NCI-H1105 treated with DMSO at 0.1 percent for 48 hours (cell line): ENCODE data around the gene FOXK2.
"Not testable (repeated sequence)": the region's sequence is repeated elsewhere in the genome, so short reads cannot be mapped to it uniquely, and the experiment has no call there.

Source experiments
- DNase-seq: peaks from one replicate; lab custom pipeline; 2025; lab: John Stamatoyannopoulos, UW

The FOXK2 gene

DNA sequence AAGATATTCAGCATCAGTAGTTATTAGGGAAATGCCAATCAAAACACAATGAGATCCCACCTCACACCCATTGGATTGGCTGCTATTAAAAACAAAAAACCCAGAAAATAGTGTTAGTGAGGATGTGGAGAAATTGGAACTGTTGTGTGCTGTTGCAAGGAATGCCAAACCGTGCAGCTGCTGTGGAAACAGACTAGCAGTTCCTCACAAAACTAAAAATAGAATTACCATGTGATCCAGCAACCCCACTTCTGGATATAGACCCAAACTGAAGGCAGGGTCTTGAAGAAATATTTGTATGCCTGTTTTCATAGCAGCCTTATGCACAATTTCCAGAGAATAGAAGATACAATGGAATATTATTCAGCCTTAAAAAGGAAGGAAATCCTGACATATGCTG lies 46.0 kb downstream of the FOXK2 start:
- DNase-seq, result no peak

DNA sequence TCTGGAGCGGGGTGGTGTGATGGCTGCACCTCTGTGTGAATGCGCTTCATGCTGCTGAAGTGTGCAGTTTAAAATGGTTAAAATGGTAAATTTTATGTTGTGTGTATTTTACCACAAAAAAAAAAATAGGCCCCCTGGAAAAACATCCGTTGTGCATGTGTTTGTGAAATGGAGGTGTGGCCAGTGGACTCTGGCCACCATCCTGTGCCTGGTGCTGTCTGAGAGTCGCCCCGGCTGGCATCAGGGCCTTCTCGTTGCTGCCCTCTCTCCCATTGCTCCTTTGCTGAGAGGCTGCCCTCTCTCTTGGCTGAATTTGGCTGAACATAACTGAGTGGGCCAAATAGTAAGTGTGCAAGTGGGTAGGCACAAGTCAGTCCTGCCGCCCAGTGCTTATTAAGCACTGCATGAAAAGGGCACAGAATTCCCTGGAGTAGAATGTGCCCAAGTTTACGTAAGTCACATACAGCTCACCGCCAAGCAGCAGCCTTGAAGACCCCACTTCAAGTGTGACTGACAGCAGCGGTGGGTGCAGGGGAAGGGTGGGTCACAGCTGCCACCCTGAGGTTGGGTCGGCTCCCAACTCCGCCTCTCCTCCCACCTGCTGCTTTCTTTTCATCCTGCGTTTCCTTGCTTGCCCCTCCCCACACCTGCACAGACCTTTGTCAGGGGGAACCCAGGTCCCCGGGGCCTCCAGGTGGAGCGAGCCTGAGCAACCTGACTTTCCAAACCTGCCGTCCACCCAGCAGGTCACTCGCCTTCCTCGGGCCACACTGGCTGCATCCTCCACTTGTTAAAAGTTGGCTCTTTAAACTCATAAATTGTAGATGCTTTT lies 46.8 kb downstream of the FOXK2 start:
- DNase-seq, result no peak

DNA sequence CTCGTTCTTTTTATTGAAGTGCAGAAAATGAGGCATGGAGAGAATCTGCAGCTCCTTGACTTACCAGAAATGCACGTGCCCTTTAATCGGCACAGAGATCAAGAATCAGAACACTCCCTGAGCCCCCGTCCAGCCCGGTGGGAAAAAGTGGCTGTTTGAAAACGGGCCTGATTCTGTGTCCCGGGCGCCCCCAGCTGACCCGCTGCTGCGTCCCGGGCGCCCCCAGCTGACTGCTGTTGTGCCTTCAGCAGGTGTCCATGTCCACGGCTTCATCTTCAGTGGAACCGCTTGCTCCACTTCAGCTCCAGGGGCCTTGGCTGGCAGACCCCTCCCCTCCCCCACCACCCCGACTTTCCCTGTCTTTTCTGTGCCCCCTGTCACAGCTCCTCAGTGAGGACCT lies 47.8 kb downstream of the FOXK2 start:
- no peak for DNase-seq

DNA sequence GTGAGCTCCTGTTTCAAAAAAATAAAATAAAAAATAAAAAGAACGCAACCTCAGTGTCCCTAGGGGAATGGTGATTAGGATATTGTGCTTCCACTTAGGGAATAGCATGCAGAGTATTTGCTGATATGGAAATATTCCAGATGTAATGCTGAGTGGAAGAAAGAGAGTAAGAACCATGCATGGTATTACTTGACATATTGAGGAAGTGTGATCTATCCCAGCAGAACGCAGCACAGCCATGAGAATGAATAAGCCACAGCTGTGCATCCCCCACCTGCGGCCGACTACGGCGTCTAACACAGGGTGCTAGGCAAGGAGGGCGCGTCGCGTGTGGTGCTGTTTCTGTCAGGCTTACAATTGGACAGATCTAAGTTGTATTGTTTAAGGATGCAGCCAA lies 49.5 kb downstream of the FOXK2 start:
- DNase-seq, result no peak

DNA sequence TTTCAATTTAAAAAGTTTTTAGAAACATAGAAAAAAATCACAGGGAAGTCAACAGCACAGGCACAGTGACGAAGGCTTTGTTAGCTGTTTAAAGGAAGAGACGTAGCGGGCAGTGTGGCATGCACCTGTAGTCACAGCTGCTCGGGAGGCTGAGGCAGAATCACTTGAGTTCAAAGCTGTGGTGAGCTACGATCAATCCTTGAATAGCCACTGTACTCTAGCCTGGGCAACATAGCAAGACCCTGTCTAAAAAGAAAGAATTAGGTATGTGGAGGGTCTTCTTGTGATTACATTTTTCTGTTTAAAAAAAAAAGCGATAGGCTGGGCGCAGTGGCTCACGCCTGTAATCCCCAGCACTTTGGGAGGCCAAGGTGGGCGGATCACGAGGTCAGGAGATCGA lies 50.1 kb downstream of the FOXK2 start:
- no peak for DNase-seq

DNA sequence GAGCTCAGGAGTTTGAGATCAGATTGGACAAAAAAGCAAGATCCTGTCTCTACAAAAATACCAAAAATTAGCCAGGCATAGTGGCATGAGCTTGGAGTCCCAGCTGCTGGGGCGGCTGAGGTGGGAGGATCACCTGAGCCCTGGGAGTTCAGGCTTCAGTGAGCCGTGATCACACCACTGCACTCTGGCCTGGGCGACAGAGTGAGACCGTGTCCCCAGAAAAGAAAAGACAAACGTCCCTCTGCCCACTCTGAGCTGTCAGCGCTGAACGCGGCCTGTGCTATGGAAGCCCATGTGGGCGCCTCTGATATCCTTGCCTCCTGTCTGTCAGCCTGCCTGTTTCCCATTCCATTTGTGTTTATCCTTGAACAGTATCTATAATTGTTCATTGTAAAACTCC lies 50.7 kb downstream of the FOXK2 start:
- no peak for DNase-seq

DNA sequence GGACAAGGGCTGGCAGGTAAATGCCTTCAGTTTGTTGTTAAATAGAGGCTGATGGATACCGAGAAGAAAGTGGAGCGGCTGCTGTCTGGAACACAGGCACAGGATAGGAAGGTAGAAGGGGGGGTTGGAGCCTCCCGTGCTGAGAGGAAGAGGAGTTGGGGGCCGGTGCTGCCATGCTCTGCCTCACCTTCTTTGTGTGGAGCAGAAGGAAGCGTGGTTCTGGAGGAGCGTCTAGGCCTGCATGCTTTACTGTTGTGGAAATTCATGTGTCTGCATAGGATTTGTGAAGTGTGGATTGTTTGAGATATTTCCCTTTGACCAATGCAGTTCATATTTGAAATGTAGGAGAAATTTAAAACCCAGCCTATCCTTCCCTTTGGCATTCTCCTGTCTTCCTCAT lies 52.3 kb downstream of the FOXK2 start:
- DNase-seq, result no peak

DNA sequence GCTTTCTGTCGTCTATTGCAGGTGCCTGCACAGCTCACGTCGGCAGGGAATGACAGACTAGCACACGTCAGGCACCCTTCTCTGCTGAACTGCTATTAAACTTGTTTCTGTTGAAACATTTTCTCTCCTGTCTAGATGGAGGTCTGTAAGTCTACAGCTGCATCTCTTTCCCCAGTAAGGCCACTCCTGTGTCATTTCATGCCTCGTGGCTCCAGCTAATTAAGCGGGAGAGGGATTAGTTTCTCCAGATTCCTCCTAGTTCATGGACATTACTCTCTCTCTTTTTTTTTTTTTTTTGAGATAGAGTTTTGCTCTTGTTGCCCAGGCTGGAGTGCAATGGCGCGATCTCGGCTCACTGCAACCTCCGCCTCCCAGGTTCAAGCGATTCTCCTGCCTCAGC lies 54.5 kb downstream of the FOXK2 start:
- DNase-seq, result no peak

DNA sequence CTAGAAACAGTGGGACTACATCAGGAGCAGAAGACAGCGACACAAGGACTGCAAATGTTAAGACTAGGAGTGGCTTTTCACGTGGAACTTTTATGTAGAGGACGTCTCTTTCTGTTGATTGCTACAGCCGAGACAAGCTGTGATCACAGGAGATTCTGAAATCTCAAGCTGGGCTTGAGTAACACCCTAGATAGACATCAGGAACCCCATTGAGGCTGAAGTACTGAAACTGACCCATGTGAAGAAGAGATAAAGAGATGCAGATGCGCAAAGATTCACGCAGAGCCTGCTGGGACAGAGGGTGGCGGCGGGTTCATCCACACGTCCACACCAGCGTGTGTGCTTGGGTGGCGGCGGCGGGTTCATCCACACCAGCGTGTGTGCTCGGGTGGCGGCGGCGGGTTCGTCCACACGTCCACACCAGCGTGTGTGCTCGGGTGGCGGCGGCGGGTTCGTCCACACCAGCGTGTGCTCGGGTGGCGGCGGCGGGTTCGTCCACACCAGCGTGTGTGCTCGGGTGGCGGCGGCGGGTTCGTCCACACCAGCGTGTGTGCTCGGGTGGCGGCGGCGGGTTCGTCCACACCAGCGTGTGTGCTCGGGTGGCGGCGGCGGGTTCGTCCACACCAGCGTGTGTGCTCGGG lies 56.2 kb downstream of the FOXK2 start:
- DNase-seq, result not testable (repeated sequence)

DNA sequence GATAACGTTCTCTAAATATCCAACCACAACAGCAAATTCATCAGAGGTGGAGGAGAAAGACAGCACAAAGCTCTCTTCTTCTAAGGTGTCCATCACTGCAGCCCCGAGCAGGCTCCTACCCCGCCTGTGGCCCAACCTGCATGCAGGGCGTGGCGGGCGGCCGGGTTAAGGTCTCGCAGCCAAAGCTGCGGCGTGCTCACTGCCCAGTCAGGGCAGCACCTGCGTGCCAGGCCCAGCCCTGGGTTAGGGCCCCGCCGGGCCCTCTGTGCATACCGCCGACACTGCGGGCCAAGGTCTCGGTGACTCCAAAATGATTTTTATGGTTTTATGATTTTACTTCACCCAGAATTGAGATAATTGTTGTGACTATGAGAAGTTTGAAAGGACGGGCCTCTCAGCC lies 57.8 kb downstream of the FOXK2 start:
- DNase-seq, result no peak

DNA sequence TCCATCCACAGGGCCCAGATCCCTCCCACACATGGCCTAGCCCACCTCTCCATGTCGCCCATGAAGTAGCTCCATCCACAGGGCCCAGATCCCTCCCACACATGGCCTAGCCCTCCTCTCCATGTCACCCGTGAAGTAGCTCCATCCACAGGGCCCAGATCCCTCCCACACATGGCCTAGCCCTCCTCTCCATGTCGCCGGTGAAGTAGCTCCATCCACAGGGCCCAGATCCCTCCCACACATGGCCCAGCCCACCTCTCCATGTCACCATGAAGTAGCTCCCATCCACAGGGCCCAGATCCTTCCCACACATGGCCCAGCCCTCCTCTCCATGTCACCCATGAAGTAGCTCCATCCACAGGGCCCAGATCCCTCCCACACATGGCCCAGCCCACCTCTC lies 60.4 kb downstream of the FOXK2 start:
- not testable (repeated sequence) for DNase-seq

DNA sequence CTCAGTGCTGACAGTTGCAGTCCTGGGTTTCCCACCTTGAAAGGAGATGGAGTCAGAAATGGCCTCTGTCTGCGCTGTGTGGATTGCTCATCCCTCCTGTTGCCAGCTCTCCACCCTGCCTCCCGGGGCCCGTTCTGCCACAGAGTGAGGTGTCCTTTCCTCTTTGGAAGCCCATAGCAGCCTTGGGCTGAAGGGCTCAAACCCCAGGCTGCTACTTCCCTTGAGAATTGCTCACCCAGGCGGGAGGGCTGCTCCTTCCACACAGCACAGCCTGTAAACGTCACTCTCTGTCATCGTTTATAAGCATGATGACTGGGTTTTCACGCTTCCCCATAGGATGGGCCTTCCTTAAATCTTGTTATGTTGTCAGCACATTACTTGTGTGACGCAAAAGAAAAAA lies 62.7 kb downstream of the FOXK2 start:
- DNase-seq, result no peak

DNA sequence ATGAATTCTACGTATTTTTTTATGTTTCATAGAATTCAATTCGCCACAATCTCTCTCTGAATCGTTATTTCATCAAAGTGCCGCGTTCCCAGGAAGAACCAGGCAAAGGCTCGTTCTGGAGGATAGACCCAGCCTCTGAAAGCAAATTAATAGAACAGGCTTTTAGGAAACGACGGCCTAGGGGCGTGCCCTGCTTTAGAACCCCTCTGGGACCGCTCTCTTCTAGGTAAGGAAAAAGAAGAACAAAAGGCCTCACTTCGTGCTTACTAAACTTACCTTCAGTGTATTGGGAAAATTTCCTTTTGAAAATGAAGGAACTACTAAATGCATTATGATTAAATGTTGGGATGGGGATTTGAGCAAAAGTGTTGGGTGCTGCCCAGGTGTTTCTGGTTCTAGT lies 63.2 kb downstream of the FOXK2 start:
- DNase-seq, result no peak

DNA sequence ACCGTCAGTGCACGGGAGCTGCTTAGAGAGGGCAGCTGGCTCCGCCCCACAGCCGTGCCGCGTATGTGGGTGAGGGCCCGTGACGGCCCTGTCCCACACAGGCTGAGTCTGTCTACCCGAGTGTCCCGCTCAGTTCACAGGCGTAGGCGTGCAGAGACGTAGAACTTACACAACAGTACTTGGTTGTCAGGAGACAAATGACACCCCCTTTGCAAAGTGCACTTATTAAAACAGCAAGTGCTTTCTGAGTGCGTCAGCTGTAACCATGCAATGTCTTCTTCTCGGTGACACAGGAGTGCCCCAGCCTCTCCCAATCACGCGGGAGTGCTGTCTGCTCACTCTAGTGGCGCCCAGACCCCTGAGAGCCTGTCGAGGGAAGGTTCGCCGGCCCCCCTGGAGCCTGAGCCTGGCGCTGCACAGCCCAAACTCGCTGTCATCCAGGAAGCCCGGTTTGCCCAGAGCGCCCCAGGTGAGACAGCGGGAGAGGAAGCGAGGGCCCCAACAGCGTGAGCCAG lies 64.2 kb downstream of the FOXK2 start:
- DNase-seq, result no peak

DNA sequence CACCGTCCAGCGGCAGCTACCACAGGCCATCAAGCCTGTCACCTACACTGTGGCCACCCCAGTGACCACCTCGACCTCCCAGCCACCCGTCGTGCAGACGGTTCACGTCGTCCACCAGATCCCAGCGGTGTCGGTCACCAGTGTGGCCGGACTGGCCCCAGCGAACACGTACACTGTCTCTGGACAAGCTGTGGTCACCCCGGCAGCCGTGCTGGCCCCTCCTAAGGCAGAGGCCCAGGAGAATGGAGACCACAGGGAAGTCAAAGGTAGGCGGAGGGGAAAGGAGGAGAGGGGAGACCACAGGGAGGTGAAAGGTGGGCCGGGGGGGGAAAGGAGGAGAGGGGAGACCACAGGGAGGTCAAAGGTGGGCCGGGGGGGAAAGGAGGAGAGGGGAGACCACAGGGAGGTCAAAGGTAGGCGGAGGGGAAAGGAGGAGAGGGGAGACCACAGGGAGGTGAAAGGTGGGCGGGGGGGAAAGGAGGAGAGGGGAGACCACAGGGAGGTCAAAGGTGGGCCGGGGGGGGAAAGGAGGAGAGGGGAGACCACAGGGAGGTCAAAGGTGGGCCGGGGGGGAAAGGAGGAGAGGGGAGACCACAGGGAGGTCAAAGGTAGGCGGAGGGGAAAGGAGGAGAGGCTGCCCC lies 66.5 kb downstream of the FOXK2 start:
- not testable (repeated sequence) for DNase-seq

DNA sequence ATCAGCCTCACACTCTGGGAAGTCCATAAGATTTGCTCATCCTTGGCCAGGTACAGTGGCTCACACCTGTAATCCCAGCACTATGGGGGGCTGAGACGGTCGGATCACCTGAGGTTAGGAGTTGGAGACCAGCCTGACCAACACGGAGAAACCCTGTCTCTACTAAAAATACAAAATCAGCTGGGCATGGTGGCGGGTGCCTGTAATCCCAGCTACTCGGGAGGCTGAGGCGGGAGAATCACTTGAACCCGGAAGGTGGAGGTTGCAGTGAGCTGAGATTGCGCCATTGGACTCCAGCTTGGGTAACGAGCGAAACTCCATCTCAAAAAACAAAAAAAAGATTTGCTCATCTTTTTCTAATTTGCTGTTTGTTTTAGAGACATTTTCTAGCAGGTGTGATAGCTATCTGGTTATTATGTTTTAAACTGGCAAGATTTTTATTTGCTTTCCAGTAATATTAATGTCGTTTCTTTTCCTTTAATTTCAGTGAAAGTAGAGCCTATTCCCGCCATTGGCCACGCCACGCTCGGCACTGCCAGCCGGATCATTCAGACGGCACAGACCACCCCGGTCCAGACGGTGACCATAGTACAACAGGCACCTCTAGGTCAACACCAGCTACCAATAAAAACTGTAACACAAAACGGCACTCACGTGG lies 67.2 kb downstream of the FOXK2 start:
- no peak for DNase-seq

DNA sequence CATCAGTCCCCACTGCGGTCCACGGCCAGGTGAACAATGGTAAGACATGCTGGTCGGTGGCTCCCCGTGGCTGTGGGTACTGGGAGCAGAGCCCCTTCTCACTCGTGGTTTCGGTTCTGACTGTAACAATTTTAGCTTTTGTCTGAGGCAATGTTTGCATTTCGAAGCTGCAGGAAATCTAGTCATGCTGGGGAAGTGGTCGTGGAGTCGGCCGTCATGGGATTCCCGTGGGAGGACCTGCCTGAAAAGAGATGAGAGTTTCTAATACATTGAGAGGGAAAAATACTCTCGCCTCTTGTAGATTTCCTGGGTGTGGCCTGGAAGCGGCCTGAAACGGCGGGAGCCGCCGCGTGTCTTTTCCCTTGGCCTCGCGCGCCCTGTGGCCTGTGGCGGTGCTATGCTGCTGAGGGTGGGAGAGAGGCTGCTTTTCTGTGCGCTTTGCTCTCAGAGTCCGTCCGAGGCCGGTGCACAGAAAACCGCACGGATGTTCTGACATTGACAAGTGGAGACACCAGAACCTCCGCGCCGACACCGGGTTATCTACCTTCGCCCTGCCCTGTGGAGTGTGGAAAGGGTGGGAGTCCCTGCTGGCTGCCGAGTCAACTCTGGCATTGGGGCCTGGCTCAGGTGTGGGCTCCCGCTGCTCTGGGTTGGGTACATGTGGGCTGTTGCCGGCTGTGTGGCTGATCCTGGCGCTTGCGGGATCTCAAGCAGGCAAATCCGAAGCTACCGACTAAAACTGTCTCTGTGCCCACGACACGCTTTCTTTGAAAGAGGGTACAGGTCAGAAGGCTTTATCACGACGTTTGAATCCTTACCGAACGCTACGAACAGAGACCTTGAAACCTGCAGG lies 67.9 kb downstream of the FOXK2 start:
- no peak for DNase-seq

DNA sequence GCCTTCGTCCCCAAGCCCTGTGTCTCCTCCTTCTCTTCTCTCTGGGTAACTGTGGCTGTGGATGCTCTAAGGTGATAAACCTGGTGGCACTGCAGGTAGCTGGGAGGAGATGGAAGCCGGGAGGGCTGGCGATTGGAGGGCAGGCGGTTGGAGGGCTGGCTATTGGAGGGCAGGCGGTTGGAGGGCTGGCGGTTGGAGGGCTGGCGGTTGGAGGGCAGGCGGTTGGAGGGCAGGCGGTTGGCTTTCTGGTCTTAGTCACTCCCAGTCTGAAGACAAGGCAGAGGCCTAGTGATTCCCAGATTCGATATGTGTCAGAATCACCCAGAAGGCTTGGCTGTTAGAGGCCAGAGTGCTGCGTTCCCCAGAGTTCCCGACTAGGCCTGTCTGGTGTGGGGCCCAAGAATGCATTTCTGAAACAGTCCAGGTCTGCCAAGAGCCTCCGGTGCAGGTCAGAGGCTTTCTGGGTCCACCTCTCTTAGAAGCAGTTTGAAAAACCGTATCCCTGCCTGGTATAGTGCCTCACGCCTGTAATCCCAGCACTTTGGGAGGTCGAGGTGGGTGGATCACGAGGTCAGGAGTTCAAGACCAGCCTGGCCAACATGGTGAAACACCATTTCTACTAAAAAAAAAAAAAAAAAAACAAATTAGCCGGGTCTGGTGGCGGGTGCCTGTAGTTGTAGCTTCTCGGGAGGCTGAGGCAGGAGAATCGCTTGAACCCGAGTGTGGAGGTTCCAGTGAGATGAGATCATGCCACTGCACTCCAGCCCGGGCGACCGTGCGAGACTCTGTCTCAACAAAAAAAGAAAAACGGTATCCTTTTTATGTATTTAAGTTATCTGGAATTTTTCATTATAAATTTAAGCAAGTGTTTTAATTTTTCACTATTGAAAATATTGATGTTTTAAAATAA lies 69.0 kb downstream of the FOXK2 start:
- no peak for DNase-seq

DNA sequence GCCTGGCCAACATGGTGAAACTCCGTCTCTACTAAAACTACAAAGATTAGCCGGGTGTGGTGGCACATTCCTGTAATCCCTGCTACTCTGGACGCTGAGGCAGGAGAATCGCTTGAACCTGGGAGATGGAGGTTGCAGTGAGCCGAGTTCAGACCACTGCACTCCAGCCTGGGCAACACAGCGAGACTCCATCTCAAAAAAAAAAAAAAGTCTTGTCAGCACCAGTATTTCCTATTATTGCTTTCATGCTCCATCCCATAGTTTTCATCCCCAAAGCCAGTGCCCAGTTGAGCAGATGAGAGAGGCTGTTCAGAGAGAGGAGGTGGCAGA lies 70.3 kb downstream of the FOXK2 start:
- no peak for DNase-seq

DNA sequence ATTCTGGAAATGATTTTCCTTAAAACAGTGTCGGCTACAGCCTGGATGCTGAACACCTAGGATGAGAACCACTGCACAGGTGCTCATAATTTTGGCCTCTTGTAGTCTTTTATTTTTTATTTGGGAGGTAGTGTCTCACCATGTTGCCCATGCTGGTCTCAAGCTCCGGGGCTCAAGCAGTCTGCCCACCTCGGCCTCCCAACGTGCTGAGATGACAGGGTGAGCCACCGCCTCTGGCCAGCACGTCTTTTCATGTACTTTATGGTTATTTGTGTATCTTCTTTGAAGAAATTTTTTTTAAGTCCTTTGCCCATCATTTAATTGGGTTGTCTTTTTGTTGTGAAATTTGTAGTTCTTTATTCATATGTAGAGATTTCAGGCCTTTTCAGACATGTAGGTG lies 70.7 kb downstream of the FOXK2 start:
- no peak for DNase-seq
